Trophoblast cell (in vitro differentiated cells and primary cell): ENCODE data around the gene PRSS23.

Experiments
- DNase-seq, 2 donors: peaks; one replicate each; pipeline ENCODE4 v3.0.0-alpha.2; 2016
- H2AFZ ChIP-seq: 2 replicates; pipeline ENCODE4 v1.6.1; 2013; ENCODE audit warnings: low read length, moderate library complexity, mild to moderate bottlenecking; ENCODE audit not compliant: insufficient read depth, poor library complexity
- H2AK5ac ChIP-seq: 2 replicates; pipeline ENCODE4 v1.6.1; 2013; ENCODE audit warnings: mild to moderate bottlenecking, low read length
- H2BK120ac ChIP-seq: 2 replicates; pipeline ENCODE4 v1.6.1; 2013; ENCODE audit warnings: low read length, mild to moderate bottlenecking, moderate library complexity; ENCODE audit not compliant: insufficient read depth, poor library complexity
- H2BK12ac ChIP-seq: 2 replicates; pipeline ENCODE4 v1.6.1; 2013; ENCODE audit warnings: mild to moderate bottlenecking, low read length, moderate library complexity
- H2BK5ac ChIP-seq: 2 replicates; pipeline ENCODE4 v1.6.1; 2013; ENCODE audit warnings: low read length, low read depth, moderate library complexity, mild to moderate bottlenecking; ENCODE audit not compliant: poor library complexity
- H3K14ac ChIP-seq: 2 replicates; pipeline ENCODE4 v1.6.1; 2013; ENCODE audit warnings: mild to moderate bottlenecking, low read length
- H3K18ac ChIP-seq: 2 replicates; pipeline ENCODE4 v1.6.1; 2013; ENCODE audit warnings: mild to moderate bottlenecking, low read length
- H3K23ac ChIP-seq: 2 replicates; pipeline ENCODE4 v1.6.1; 2013; ENCODE audit warnings: low read length
- H3K27ac ChIP-seq: 2 replicates; pipeline ENCODE4 v1.5.1; 2013; ENCODE audit warnings: low read depth, mild to moderate bottlenecking, inconsistent platforms, low read length, moderate library complexity
- H3K27me3 ChIP-seq: 2 replicates; pipeline ENCODE4 v1.6.1; 2013; ENCODE audit warnings: inconsistent platforms, mild to moderate bottlenecking, low read length, moderate library complexity; ENCODE audit not compliant: insufficient read depth
- H3K36me3 ChIP-seq, 2 experiments: 1 replicate in 1 of 2; 2 replicates in 1 of 2; pipeline ENCODE4 v1.6.1; 2013; ENCODE audit warnings: low read length in 2 of 2, mild to moderate bottlenecking in 2 of 2, moderate library complexity in 1 of 2; ENCODE audit not compliant: insufficient read depth in 2 of 2, control insufficient read depth in 1 of 2
- H3K4ac ChIP-seq: 2 replicates; pipeline ENCODE4 v1.6.1; 2013; ENCODE audit warnings: low read depth, mild to moderate bottlenecking, low read length, moderate library complexity
- H3K4me1 ChIP-seq, 2 experiments: 1 replicate in 1 of 2; 2 replicates in 1 of 2; pipeline ENCODE4 v1.6.1; 2013; ENCODE audit warnings: low read length in 2 of 2, mild to moderate bottlenecking in 2 of 2, moderate library complexity in 1 of 2; ENCODE audit not compliant: insufficient read depth in 2 of 2, control insufficient read depth in 1 of 2
- H3K4me2 ChIP-seq: 2 replicates; pipeline ENCODE4 v1.6.1; 2013; ENCODE audit warnings: inconsistent platforms, mild to moderate bottlenecking, low read length, moderate library complexity
- H3K4me3 ChIP-seq: 2 replicates; pipeline ENCODE4 v1.5.1; 2013; ENCODE audit warnings: mild to moderate bottlenecking, low read depth, low read length, inconsistent platforms
- H3K79me1 ChIP-seq: one replicate; pipeline ENCODE4 v1.6.1; 2013; ENCODE audit warnings: low read length
- H3K79me2 ChIP-seq: 2 replicates; pipeline ENCODE4 v1.6.1; 2013; ENCODE audit warnings: low read length, mild to moderate bottlenecking; ENCODE audit not compliant: control insufficient read depth, insufficient read depth, poor library complexity
- H3K9ac ChIP-seq: 2 replicates; pipeline ENCODE4 v1.6.1; 2013; ENCODE audit warnings: mild to moderate bottlenecking, low read length
- H3K9me3 ChIP-seq: 2 replicates; pipeline ENCODE4 v1.6.1; 2013; ENCODE audit warnings: low read depth, mild to moderate bottlenecking, control low read depth, inconsistent platforms, low read length; ENCODE audit not compliant: insufficient read depth
- H4K12ac ChIP-seq: 2 replicates; pipeline ENCODE4 v1.6.1; 2013; ENCODE audit warnings: low read depth, mild to moderate bottlenecking, low read length, moderate library complexity
- H4K8ac ChIP-seq: 2 replicates; pipeline ENCODE4 v1.6.1; 2013; ENCODE audit warnings: low read depth, mild to moderate bottlenecking, low read length, moderate library complexity
- H4K91ac ChIP-seq: one replicate; pipeline ENCODE4 v1.6.1; 2013; ENCODE audit warnings: low read depth, mild to moderate bottlenecking, low read length, moderate library complexity
- WGBS: extraction: QIAGEN DNeasy Blood & Tissue Kit; methylation state at CpG from one replicate; pipeline ENCODE4 v1.1.7; 2013; ENCODE audit warnings: missing lambda C conversion rate; ENCODE audit not compliant: insufficient read length, insufficient coverage; ENCODE audit errors: extremely low coverage; 5-methylcytosine and 5-hydroxymethylcytosine counted together

PRSS23 gene

GRCh38 chr11:86783661-86784060, 16.7 kb upstream of the PRSS23 start:
- no peaks in the 10 kb centered on the region for H3K79me1 ChIP-seq
- no peaks in the 10 kb centered on the region for H3K9me3 ChIP-seq
- H3K18ac ChIP-seq = no peak overlapping the region
- no peak overlapping the region for H4K8ac ChIP-seq
- WGBS = no CpG with 5 or more reads among the region's 2 CpGs
- no peak overlapping the region for H3K23ac ChIP-seq
- no peaks in the 10 kb centered on the region for H3K4me1 ChIP-seq
- no peaks in the 10 kb centered on the region for H3K36me3 ChIP-seq
- H3K79me2 ChIP-seq = no peaks in the 10 kb centered on the region
- H2BK5ac ChIP-seq = no peak overlapping the region
- H2AK5ac ChIP-seq = no peak overlapping the region
- no peak overlapping the region for H3K27ac ChIP-seq
- no peak overlapping the region for H3K9ac ChIP-seq
- H3K4me2 ChIP-seq = no peak overlapping the region
- no peak overlapping the region for H2BK12ac ChIP-seq
- H3K4ac ChIP-seq = no peak overlapping the region
- H4K91ac ChIP-seq = no peak overlapping the region
- no peak overlapping the region for H3K4me3 ChIP-seq
- H3K14ac ChIP-seq = no peak overlapping the region
- no peak overlapping the region for H2AFZ ChIP-seq
- H3K27me3 ChIP-seq = no peaks in the 10 kb centered on the region
- no peak overlapping the region for H2BK120ac ChIP-seq
- no peak for DNase-seq
- H4K12ac ChIP-seq = no peak overlapping the region

- H3K79me1 ChIP-seq = no peaks in the 10 kb centered on the region
- no peak overlapping the region for H3K23ac ChIP-seq
- no peak overlapping the region for H3K27ac ChIP-seq
- H3K4me3 ChIP-seq = no peak overlapping the region
- H4K8ac ChIP-seq = no peak overlapping the region
- H3K9ac ChIP-seq = no peak overlapping the region
- H2BK5ac ChIP-seq = no peak overlapping the region
- H2AFZ ChIP-seq = no peak overlapping the region
- H2BK120ac ChIP-seq = no peak overlapping the region
- no peaks in the 10 kb centered on the region for H3K4me1 ChIP-seq
- no peak overlapping the region for H3K14ac ChIP-seq
- WGBS = no CpG with 5 or more reads among the region's 2 CpGs
- no peaks in the 10 kb centered on the region for H3K79me2 ChIP-seq
- no peak overlapping the region for H4K91ac ChIP-seq
- H3K9me3 ChIP-seq = no peaks in the 10 kb centered on the region
- DNase-seq = no peak
- H3K27me3 ChIP-seq = no peaks in the 10 kb centered on the region
- no peak overlapping the region for H3K4me2 ChIP-seq
- no peak overlapping the region for H2BK12ac ChIP-seq
- H4K12ac ChIP-seq = no peak overlapping the region
- H2AK5ac ChIP-seq = no peak overlapping the region
- H3K36me3 ChIP-seq = no peaks in the 10 kb centered on the region
- no peak overlapping the region for H3K4ac ChIP-seq
- H3K18ac ChIP-seq = no peak overlapping the region
Measured at GRCh38 chr11:86784241-86784681, 16.1 kb upstream of the PRSS23 start.

GRCh38 chr11:86785576-86785975, 14.8 kb upstream of the PRSS23 start:
- Histone ChIP-seq H2BK5ac (no peak overlapping the region), H3K14ac (no peak overlapping the region), H2BK12ac (no peak overlapping the region), H3K23ac (no peak overlapping the region), H3K4me2 (no peak overlapping the region), H2AFZ (no peak overlapping the region), H3K27me3 (no peaks in the 10 kb centered on the region), H3K4ac (no peak overlapping the region), H4K8ac (no peak overlapping the region), H3K18ac (no peak overlapping the region), H3K9ac (no peak overlapping the region), H3K4me1 (peaks cover 0 to 1% of the 10 kb centered on the region in 2 experiments), H3K79me1 (no peaks in the 10 kb centered on the region), H2BK120ac (no peak overlapping the region), H2AK5ac (no peak overlapping the region), H3K4me3 (no peak overlapping the region), H3K9me3 (no peaks in the 10 kb centered on the region), H3K79me2 (no peaks in the 10 kb centered on the region), H3K27ac (no peak overlapping the region), H3K36me3 (no peaks in the 10 kb centered on the region), H4K12ac (no peak overlapping the region), H4K91ac (no peak overlapping the region)
- no CpG with 5 or more reads among the region's 3 CpGs for WGBS
- no peak for DNase-seq

GRCh38 chr11:86787018-86787536, 13.3 kb upstream of the PRSS23 start:
- Histone ChIP-seq H2BK5ac (no peak overlapping the region), H3K79me1 (no peaks in the 10 kb centered on the region), H3K79me2 (no peaks in the 10 kb centered on the region), H2AFZ (no peak overlapping the region), H3K4ac (no peak overlapping the region), H3K27ac (no peak overlapping the region), H2BK12ac (no peak overlapping the region), H3K4me3 (no peak overlapping the region), H3K14ac (no peak overlapping the region), H2BK120ac (no peak overlapping the region), H4K8ac (no peak overlapping the region), H3K4me1 (peaks cover 5 to 12% of the 10 kb centered on the region in 2 experiments), H3K23ac (no peak overlapping the region), H4K12ac (no peak overlapping the region), H3K36me3 (no peaks in the 10 kb centered on the region), H2AK5ac (no peak overlapping the region), H3K4me2 (no peak overlapping the region), H3K27me3 (no peaks in the 10 kb centered on the region), H3K9me3 (no peaks in the 10 kb centered on the region), H4K91ac (no peak overlapping the region), H3K18ac (no peak overlapping the region), H3K9ac (no peak overlapping the region)
- DNase-seq = no peak
- no CpG with 5 or more reads among the region's 2 CpGs for WGBS
